ENCODE measurements around the gene TCN2. TPM values are rescaled to one million over a fixed set of nuclear protein-coding genes. Genes with fewer than 3 reads are reported as not detected.
A peak's percentile ranks its signal among the peaks of the same experiment; 100 is the strongest.
"Not testable (repeated sequence)": the region's sequence is repeated elsewhere in the genome, so short reads cannot be mapped to it uniquely, and the experiment has no call there.

The TCN2 gene
- total RNA-seq, 1 donor from 2014 or later = 16.7 TPM

- DNase-seq (ENCODE audit: missing footprints) = no peak
- intact Hi-C loops (cut with DNase I) = no loop called here
- no peak for ATAC-seq
These were observed 58.8 kb downstream of the TCN2 start for GRCh38 chr22:30665786-30666185.

GRCh38 chr22:30667107-30667493 is 60.1 kb downstream of the TCN2 start:
- ATAC-seq (no peak), DNase-seq (ENCODE audit: missing footprints) (no peak)
- intact Hi-C loops (cut with DNase I) = loop anchor here (1.0 kb wide), 1 partner anchor 32 kb away; the partner anchor contains the start of gene SLC35E4

GRCh38 chr22:30667494-30668385 is 60.8 kb downstream of the TCN2 start, which contains the start of gene DUSP18:
Gene DUSP18 (minus strand): TSS chr22:30667875. CDS start chr22:30664003, 3,872 bp downstream.
- intact Hi-C loops (cut with DNase I) = loop anchor here (1.0 kb wide), 1 partner anchor 32 kb away; the partner anchor contains the start of gene SLC35E4
- peak; percentile 98 for DNase-seq (ENCODE audit: missing footprints)
- ATAC-seq = peak; percentile 99

- ATAC-seq (no peak), DNase-seq (ENCODE audit: missing footprints) (no peak)
- intact Hi-C loops (cut with DNase I) = no loop called here
These were observed 61.4 kb downstream of the TCN2 start for GRCh38 chr22:30668386-30668710.

- intact Hi-C loops (cut with DNase I) = no loop called here
- ATAC-seq = no peak
- DNase-seq (ENCODE audit: missing footprints) = no peak
These were observed 64.1 kb downstream of the TCN2 start for GRCh38 chr22:30671071-30671470.

GRCh38 chr22:30673136-30673535 is 66.2 kb downstream of the TCN2 start:
- DNase-seq (ENCODE audit: missing footprints) (no peak), ATAC-seq (no peak)
- intact Hi-C loops (cut with DNase I) = no loop called here

GRCh38 chr22:30674482-30674881 is 67.5 kb downstream of the TCN2 start:
- no peak for ATAC-seq
- DNase-seq (ENCODE audit: missing footprints) = no peak
- intact Hi-C loops (cut with DNase I) = no loop called here

- ATAC-seq = no peak
- intact Hi-C loops (cut with DNase I) = no loop called here
- DNase-seq (ENCODE audit: missing footprints) = no peak
These were observed 68.5 kb downstream of the TCN2 start for GRCh38 chr22:30675436-30675835.

GRCh38 chr22:30676565-30676964 is 69.6 kb downstream of the TCN2 start:
- DNase-seq (ENCODE audit: missing footprints) = not testable (repeated sequence)

More at GRCh38 chr22:30676565-30676964, 69.6 kb downstream of the TCN2 start:
- ATAC-seq; intact Hi-C loops (cut with DNase I): not testable (repeated sequence)

Other genes starting within 250 kb of the TCN2 start
- 3.7 TPM for gene RNF215, start 219.8 kb upstream of the TCN2 start, total RNA-seq
- 0.65 TPM for gene SEC14L2, start 210.2 kb upstream of the TCN2 start, total RNA-seq
- gene MTFP1, start 181.4 kb upstream of the TCN2 start, total RNA-seq = 18.2 TPM
- gene SEC14L3, start 135.2 kb upstream of the TCN2 start, total RNA-seq = not detected
- not detected for gene SEC14L4, start 101.5 kb upstream of the TCN2 start, total RNA-seq
- gene SEC14L6, start 60.4 kb upstream of the TCN2 start, total RNA-seq = 0.05 TPM
- gene GAL3ST1, start 32.5 kb upstream of the TCN2 start, total RNA-seq = 0.19 TPM
- gene PES1, start 15.3 kb upstream of the TCN2 start, total RNA-seq = 22.4 TPM
- gene SLC35E4, start 28.6 kb downstream of the TCN2 start, total RNA-seq = 5.0 TPM
- gene DUSP18, start 60.7 kb downstream of the TCN2 start, total RNA-seq = 2.8 TPM
- 11.1 TPM for gene OSBP2, start 87.7 kb downstream of the TCN2 start, total RNA-seq

Measured in Right ventricle myocardium inferior (tissue), 1 donor.